Measurements from ENCODE around the gene STYX. TPM values are rescaled to one million over a fixed set of nuclear protein-coding genes. Genes with fewer than 3 reads are reported as not detected.

Gene STYX
- total RNA-seq (2014; rRNA removed; shearing (Covaris generic)) = 13.4 and 15.9 TPM in 2 replicates

DNA sequence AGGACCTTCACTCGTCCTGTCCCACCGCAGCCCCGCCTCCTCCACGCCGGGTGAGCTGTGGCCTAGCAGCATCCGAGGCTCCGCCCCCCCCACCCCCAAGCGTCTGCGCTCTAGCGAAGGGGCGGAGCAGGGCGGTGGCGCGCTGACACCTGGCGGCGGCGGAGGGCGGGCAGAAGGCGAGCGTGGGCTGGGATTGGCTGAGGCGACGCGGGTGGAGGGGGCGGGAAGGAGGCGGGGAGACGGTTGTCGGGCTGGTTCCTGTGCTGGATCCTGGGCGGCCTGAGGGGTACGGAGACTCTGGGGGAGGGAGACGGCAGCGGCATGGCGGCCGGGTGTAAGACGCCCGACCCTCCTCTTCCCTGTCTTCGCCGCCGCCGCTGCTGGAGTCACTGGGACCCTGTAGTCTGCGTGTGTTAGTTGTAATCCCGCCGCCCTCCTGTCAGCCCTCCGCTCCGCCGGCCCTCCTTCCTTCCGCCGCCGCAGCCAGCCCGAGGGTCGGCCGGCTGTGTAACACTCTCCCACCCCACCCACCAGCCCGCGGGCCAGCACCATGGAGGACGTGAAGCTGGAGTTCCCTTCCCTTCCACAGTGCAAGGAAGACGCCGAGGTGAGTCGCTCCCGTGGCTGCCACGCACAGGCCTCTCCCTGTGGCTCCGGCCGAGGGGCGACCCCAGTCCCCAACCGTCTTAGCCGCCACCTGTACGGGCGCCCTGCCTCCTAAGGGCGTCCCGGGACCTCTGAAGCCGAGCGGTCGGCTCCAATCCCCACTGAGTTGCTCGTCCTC, at the start of gene STYX:
Gene STYX (plus strand): TSS at position 242 of the 784 bp plus-strand sequence. CDS start 309 bp downstream, at position 551.
- peak; percentile 96 for DNase-seq (ENCODE audit: low read depth)

DNA sequence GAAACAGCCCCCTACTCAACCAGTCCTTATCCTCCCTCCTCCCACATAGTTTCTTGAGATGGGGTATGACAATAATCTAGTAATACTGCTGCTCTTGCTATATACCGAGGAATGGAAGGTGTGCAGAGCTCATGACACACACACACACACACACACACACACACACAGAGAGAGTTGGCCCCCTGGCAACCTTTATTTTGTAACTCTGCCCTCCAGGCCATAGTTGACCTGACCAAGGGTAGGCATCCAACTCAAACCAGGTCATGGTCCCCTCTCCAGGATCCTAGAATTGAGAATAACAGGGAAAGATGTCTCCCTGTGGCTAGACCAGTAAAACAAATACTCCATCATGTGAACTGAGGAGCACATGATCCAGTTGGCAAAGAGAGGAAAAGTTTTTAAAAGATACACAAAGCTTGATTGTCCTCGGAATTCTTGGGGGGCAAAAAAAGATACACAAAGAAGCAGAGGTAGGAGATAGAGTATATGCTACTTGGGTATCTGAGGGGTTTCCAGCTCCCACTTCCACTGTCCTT, 45.9 kb upstream of the STYX start:
- no peak for DNase-seq (ENCODE audit: low read depth)

DNA sequence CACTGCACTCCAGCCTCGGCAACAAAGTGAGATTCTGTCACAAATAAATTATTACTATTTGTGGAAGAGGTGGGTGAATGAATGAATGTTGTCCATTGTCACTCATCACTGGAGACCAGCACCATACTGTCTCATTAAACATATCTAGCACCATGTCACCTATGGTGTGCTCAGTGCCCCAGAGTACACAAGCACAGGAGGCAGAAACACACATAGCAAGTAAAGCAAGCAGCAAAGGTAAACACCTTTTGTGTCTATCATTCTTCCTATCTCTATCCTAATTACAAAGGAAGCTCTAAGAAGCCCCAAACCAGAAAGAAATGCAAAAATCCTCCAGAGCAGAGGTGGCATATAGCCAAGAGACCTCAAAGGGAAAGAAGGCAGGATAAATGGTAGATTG, 43.8 kb upstream of the STYX start:
- DNase-seq (ENCODE audit: low read depth) = no peak

DNA sequence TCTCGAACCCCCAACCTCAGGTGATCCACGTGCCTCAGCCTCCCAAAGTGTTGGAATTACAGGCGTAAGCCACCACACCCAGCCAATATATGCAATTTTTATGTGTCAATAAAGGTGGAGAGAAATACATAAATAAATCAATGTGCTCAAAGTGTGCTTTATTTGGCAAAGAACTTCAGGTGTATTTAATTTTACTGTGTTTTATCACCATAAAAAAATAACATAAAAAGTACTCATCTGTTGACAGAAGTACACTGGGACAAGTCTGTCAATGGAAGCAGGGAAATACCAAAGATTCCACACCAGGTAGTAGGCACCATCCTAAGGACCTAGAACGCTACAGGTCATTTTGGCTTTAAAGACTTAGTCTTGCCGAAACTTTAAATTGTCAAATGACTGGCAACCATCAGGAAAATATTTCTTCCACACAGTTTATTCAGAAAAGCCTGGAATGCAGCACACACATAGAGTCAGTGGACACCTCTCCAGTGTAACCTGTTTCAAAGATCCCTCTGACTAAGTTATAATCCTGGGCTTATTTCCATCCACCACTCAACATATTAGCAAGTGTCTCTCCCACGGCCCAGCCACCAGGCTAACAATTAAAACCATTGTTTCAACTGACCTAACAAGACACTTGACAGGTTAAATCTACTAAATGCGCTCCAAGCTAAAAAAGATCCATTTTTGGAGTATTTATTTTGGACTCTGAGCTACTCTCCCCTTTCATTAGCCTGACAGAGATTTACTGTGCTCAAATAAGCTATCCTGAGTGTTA, 38.8 kb upstream of the STYX start:
- no peak for DNase-seq (ENCODE audit: low read depth)

GRCh38 chr14:52692248-52692962, 37.6 kb upstream of the STYX start:
- DNase-seq (ENCODE audit: low read depth) = no peak

DNA sequence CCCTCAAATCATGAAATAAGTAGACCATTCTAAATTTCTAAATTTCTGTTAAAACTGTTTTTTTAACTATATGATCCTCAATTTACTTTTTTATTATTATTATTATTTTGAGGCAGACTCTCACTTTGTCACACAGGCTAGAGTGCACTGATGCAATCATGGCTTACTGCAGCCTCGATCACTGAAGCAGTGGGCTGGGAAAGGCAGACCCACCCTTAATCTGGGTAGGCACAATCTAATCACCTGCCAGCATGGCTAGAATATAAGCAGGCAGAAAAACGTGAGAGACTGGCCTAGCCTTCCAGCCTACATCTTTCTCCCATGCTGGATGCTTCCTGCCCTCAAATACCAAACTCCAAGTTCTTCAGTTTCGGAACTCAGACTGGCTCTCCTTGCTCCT, 36.9 kb upstream of the STYX start:
- no peak for DNase-seq (ENCODE audit: low read depth)

DNA sequence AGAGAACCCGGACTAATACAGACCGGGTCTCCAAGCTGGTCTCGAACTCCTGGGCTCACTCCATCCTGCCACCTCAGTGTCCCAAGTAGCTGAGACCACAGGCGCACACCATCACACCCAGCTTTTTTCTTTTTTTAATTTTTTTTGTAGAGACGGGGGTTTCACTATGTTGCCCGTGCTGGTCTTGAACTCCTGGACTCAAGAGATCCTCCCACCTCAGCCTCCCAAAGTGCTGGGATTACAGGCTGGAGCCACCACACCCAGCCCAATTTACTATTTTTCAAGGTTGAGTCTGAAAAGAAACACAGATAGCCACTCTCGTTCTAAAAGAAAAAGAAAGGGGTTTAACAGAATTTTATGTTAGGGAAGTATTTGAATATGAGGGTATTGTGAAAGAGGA, 36.4 kb upstream of the STYX start:
- no peak for DNase-seq (ENCODE audit: low read depth)

GRCh38 chr14:52694761-52695480, 35.0 kb upstream of the STYX start:
- DNase-seq (ENCODE audit: low read depth) = peak; percentile 42

DNA sequence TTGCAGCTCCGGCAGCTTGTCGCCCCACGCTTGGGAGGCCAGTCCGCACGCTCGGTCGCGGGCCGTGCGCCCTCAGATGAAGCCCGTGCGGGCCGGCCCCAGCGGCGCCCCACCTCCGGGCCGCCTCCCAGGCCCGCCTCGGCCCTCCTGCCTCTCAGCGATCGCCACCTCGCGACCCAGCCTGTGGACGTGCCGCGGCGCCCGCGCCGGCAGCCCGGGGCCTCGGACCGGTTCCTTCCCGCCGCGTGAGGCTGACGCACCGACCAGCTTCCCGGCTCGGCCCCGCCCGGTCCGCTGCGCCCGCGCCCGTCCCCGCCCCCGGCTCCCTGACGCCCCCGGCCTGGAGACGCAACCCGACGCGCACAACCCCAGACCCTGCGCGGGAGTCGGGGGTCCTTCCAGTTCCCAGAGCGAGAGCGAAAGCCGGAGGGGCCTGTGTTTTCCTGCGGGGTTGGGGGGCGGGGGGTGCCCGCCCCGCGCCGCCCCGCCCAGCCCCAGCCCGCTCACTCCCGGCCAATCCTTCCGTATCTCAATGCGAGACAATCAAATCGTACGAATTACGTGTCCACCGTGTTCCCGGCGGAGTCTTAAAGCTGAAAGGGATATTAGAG, 34.4 kb upstream of the STYX start, which contains the start of gene ERO1A:
Gene ERO1A (minus strand): TSS at position 78 of the 611 bp plus-strand sequence. CDS start 77 bp downstream, at position 1.
- peak; percentile 85 for DNase-seq (ENCODE audit: low read depth)

- no peak for DNase-seq (ENCODE audit: low read depth)
Observed at GRCh38 chr14:52700701-52701172, 29.2 kb upstream of the STYX start.

DNA sequence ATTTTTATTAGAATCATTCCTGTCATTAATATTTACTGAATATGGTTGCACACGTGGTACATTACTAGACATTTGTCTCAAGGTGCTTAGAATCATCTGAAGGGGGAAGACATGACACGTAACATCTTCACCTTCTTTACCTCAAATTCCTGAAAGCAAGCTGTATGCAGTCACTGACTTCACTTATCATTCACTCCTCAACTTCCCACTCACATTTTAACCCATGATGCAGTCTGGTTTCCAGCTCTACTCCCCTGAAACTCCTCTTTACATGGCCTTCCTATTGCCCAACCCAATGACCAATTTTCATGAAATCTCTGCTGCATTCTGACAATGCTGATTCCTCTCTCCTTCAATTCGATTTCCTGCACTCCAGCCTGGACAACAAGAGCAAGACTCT, 28.7 kb upstream of the STYX start:
- DNase-seq (ENCODE audit: low read depth) = no peak

DNA sequence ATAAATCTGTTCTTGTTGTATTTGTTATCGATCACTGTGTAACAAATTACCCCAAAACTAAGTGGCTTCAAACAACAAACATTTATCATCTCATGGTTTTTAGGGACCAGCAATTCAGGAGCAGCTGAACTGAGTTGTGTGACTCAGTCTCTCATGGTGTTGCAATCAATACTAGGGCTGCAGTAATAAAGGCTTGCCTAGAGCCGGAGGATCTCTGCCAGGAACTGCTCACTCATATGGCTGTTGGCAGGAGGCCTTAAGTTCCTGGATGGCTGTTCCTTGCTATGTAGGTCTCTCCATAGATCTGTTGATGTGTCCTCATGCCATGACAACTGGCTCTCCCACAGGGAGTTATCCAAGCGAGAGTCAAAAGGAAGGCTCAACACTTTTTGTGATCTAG, 26.7 kb upstream of the STYX start:
- peak; percentile 91 for DNase-seq (ENCODE audit: low read depth)

DNA sequence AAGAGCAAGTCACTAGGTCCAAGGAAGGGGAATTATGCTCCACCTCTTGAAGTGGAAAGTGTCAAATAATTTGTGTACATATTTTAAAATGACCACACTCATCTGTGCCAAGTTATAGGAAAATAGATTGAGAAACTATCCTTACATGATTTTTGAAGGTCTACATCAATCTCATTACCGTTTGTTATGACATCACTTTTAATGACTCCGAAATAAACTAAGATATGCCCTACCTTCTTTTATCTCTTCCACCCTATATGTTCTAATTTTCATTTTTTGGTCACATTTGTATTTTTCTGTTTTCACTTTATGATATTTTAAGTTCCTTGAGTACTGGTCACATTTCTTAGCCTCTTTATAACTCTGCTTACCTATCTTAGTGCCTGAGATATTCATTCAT, 26.3 kb upstream of the STYX start:
- no peak for DNase-seq (ENCODE audit: low read depth)

DNA sequence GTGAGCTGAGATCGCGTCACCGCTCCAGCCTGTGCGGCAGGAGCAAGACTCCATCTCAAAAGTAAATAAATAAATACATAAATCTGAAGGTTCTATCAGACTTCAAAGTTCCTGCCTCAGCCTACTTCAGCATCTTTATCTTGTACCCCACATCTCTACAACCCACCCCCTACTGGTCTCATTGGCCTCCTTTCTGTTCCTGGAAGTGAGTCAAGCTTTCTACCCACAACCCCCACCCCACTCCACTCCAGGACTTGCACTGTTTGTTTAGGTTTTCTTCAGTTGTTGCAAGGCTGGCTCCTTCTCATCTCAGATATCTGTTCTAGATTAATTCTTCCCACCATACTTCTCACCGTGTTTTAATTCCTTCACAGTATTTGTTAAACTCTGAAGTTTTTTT, 23.7 kb upstream of the STYX start:
- peak; percentile 11 for DNase-seq (ENCODE audit: low read depth)

GRCh38 chr14:52706724-52707706, 23.0 kb upstream of the STYX start, which contains the start of gene PSMC6:
Gene PSMC6 (plus strand): TSS chr14:52707200. CDS start chr14:52707220, 20 bp downstream.
- peak; percentile 85 for DNase-seq (ENCODE audit: low read depth)

DNA sequence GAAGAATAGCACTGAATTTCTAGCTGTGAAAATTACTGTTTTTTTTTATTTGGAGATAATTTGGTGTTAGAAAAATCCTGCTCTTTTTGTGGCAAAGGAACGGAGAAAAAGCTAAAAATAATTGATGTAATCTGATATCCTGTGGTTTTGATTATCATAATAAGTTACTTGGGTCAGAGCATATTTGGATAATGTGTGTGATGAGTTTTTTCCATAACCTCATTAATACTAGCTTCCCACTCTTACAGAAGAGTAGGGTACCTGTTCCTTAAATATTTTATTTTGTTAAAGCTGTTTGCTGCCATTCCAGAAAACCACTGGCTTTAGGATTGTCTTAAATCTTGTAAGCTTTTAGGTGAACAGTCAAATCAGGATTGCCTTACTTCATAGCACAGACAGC, 18.3 kb upstream of the STYX start:
- DNase-seq (ENCODE audit: low read depth) = no peak

- DNase-seq (ENCODE audit: low read depth) = no peak
Observed at GRCh38 chr14:52716155-52716554, 13.8 kb upstream of the STYX start.

- no peak for DNase-seq (ENCODE audit: low read depth)
Observed at GRCh38 chr14:52723514-52724359, 6.2 kb upstream of the STYX start.

DNA sequence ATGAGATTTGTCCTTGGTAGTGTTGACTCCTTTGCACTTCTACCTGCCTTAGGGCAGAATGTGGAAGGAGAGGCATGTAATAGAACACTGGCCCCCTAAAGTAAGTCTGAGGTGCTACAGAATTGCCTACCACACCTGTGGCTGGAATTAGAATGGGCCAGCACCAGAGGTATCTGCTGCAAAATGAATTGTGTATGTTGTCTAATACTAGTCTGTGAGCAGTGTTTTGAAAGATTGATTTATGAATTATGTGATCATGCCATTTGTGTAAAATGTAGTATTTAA, 5.7 kb upstream of the STYX start:
- no peak for DNase-seq (ENCODE audit: low read depth)
